NCI-H510A treated with DMSO at 0.1 percent for 48 hours (cell line): ENCODE measurements around the gene FBN2.
"Not testable (repeated sequence)": the region's sequence is repeated elsewhere in the genome, so short reads cannot be mapped to it uniquely, and the experiment has no call there.

Experiments used
- DNase-seq: peaks from one replicate; lab custom pipeline; 2025; lab: John Stamatoyannopoulos, UW

The FBN2 gene

DNA sequence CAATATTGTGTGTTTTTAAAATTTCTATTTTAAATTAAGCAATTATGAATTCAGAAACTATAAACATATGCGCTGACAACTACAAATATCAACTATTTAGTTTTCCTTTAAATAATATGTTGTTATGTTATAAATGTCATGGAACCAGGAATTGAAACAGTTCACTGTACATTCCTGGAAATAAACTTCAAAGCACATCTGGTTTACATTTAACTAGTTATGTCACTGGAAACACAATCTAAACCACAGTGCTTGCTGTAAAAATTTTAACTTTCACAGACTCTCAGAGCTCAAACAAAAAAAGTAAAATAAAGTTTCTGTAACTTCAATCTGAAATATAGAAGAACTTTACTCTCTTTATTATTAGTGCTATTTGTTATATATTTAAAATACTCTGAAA lies 179.2 kb downstream of the FBN2 start:
- no peak for DNase-seq

DNA sequence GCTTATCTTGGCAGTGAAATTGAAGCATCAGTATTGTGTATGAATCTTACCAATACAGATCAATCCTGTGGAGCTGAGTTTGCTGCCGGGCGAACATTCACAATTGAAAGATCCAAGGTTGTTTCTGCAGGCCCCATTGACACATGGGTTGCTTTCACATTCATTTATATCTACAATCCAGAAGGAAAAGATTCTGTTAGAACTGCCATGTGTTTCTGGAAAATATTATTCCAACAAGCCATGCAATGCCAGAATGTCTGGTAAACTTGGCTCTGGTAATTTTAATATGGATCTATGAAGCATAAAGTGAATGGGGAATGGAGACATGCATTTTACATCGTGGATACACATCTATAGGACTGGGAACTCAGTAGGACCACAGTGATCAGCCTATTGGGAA lies 180.8 kb downstream of the FBN2 start:
- DNase-seq, result no peak

DNA sequence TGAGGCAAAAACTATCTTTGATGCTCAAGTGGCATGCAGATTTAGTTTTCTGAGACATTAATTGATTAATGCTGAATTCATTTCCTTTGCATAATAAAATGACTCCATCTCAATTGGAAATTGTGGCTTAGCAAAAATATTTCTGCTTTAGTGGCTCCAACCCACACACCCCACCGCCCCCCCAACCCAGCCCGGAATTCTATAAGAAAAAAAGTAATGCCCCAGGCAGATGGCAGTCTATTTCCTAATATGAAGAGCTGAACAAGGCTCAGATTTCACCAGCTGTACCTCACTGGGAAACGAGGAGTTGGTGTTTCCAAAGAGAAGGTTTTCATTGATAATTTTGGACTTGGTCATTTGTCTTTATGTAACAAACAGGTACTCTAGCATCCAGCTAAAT lies 182.1 kb downstream of the FBN2 start:
- peak; percentile 9 for DNase-seq

DNA sequence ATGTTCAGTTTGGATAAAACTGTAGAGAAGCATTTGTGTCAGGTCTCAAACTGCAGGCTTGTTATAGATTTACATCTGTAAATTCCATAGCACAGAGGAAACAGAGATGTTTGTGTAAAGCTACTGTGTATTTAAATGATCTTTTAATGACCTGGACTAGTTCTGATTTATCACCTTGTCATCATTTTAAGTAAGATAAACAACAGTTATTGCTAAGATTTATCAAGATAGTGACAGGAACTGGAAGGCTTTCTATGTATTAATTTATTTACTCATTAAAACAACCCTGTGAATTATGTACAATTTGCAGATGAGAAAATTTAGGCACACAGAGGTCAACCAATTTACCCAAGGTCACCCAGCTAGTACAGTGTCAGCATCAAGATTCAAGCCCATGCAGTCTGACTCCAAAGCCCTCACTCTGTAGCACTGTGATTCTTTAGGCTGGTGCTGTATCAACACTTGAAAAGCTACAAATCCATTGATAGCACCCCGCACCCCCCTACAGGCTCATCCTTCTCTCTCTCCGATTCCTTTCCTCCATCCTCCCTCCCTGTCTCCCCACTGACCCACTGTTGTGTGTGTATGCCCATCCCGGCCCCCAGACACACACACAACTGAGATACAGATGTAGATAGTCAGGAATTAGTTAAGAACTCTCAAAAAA lies 184.5 kb downstream of the FBN2 start:
- no peak for DNase-seq

DNA sequence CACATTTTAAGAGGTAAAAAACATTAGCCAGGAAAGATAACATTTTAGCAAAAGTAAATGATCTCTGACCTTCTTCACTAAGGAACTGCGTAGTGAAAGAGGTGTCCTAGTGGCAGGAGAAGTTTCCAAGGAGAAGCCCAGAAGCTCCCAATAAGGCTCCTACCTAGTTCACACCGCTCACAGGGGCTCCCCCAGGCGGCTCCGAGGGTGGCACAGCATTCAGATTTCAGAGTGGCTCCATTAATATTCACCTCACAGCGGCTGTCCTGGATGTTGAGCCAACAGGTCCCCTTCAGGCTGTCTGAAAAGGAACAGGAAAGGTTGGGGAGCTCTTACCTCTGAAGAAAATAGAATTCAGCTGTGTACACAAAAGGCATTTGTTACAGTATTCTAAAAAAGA lies 187.3 kb downstream of the FBN2 start:
- no peak for DNase-seq

DNA sequence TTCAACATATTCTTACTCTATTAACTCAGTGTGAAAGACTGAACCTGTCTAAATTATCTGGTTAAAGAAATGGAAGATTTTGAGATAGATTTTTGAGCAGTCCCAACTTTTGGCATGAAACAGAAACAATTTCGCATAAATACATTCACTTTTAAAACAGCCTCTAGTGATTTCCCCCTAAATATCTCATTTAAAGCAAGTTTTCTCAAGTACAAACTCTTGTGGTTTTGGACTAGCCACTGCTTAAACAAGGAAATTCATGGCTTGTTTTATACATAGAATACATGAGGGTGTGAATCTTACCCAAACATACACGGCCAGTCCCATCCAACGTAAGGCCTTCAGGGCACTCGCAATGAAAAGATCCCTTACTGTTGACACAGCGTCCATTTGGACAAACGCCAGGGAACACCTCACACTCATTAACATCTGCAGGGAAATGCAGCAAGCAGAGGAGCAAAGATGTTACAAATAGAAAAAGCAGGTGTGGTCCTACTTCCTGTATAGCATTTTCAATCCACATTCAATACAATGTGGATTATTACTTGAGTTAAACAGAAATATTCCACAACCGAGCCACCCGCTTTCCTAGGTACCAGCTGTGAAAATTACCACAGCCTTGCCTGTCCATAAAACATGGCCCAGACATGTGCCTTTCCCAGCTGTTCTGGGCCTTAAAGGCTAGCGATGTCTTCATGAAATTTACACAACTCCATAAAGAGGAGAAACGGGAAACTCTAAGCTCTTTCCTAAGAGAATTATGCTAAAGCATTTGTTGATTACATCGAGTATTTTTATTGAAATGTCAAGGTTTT lies 188.8 kb downstream of the FBN2 start:
- DNase-seq, result peak; percentile 67

DNA sequence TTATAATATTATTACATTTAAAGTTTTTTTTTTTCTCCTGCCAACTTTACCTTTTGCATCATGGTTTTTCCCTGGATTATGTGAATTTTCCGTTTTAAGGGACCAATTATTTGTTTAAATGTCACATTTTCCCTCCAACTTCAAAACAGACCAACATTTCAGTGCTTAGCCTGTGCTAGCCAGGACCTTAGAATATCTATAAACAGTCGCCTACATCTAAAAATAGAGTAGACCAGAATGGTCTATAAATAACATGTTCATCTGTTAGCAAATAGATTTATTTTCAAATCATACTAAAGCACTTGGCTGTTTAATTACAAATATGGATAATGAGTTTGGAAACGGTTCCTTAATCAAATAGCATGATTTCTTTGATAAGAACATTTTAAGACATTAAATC lies 192.0 kb downstream of the FBN2 start:
- no peak for DNase-seq

DNA sequence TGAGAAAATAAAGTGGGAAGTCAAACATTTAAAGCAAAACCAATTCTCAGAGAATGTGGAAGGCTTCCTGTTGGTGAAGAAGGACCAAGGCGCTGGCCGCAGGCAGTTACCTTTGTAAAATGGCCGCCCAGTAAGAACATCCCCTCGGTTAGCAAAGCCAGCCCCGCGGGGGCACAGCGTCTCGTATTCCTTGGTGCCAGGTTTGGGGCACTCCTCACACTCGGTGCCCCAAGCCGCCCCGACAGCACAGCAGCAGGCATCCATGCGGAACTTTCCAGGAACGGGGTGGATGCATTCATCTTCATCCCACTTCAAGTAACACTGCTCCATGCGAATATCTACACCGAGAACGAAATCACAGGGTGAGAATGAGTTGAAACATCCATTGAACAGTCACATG lies 192.8 kb downstream of the FBN2 start:
- no peak for DNase-seq

DNA sequence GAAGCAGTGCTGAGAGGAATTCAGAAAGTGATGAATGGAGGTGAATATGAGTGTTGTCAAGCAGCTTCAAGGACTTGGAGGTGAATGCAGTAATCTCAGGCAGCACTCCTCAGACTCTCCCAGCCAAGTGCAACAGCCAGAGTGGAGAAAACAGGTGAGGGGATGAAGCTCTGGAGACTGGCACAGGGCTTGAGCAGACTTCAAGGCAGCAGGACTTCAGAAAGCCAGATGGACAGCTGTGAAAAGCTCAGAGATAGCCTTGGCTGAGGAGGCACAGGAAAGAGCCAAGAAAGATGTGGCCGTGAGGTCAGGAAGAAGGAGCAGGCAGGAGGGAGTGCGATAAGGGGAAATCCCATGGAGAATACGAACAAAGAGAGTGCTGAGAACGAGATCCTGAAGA lies 194.9 kb downstream of the FBN2 start:
- DNase-seq, result no peak

DNA sequence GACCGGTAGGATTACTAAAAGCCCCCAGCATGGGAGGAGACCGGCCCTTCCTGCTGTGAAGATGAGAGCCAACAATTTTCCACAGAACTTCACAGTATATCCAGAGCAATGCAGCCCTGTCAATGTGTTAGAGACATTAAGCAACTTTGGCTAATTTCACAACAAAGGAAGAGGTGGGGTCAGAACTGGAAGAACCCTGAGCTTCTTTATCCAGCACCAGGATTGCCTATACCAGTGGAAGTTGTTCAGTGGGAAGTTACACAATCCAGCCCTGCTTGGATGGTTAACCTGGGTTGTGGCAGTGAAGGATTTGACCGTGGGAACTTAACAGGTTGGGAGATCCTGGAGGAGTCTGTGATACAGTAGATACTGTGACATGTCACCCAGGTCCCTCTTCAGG lies 197.0 kb downstream of the FBN2 start:
- no peak for DNase-seq

DNA sequence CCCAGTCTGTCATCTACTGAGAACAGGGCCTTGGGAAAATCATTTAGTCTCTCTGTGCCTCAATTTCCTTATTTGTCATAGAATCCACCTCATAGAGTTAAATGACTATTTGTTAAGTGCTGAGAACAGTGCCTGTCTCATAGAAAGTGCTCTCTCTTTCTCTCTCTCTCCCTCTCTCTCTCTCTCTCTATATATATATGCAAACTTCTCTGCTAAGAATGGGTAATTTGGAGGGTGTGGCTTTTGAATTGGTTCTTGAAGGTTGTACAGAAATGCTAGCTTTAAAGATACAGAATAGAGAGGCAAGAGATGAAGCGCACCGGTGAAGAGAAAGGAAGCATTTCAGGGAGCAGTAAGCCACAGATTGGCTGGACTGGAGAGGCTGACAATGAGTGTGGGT lies 197.4 kb downstream of the FBN2 start:
- no peak for DNase-seq

DNA sequence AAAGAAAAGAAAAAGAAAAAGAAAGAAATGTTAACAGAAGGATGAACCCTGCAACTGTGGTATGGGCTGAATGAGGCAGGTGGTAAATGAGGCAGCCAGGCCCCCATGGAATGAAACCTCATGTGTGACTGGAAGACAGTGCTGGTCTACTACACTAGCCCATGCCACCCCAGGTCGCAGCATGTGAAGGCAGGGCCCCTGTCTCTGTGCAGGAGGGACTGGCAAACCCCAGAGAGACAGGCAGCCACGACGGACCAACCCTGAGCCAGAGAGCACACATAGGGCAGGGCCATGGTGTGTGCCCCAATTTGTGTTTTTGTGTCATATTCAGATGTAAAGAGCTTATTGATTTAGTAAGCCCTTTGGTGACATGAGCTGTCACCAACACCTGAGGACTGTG lies 198.5 kb downstream of the FBN2 start:
- DNase-seq, result no peak

DNA sequence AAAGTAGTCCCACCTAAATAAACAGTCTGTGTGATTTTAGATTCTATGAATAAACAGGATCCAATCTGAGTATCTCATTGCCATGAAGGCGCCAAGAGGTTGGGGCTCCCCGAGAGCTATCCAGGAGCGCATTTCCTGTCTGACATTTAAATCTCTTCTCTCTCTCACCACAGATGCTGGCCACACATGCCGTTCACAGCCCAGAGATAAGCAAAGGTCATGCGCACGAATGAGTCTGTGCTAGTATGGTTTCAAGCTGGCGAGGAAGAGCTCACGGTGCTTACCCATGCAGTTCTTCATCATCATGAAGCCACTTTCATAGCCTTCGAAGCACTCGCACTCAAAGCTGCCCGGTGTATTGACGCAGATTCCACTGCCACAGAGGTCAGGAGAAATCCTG lies 199.4 kb downstream of the FBN2 start:
- DNase-seq, result no peak

DNA sequence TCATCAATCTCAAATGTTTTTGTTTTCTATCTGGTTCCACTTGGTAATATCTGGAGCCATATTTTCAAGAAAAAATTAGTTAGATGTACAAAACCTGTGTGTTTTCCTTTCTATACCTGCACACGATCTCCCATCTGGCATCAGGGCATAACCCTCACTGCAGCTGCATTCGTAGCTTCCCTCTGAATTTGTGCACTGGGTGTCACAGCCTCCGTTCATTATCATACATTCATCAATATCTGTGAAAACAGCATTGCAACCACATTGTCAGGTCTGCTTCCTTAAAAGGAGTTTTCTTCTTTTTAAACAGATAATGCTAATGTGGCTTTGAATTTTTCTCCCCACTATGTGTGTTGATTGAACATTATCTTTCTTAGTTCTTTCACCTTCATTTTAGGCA lies 202.7 kb downstream of the FBN2 start:
- no peak for DNase-seq

DNA sequence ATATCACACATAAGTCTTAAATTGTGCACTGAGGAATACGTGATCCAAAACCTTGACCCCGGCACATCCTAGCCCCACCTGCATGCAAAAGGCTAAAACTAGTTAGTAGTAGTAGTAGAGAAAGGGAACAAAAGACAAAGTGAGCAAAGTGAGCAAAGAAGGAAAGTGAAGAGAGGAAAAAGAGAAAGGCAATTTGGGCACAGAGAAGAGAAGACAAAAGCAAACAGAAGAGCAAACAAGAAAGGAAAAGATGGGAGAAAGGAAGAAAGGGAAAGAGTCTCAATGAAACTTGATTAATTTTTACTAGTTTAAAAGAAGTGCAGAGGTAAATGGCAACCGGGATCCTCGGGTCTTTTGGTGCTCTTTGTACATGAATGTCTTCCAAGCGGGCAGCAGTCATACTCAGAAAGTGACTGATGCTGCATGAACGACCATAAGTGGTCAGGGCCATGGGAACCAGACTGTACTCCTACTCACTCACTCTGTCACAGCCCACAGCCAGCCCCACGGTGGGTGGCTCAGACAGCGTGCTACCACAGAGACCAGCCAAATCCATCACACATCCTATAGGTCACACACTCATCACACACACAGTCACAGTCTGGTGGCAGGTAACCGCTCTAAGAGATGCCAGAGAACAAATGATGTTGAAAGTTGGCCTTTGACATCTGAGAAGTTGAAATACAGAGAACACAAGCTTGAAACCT lies 203.9 kb downstream of the FBN2 start:
- DNase-seq, result no peak

DNA sequence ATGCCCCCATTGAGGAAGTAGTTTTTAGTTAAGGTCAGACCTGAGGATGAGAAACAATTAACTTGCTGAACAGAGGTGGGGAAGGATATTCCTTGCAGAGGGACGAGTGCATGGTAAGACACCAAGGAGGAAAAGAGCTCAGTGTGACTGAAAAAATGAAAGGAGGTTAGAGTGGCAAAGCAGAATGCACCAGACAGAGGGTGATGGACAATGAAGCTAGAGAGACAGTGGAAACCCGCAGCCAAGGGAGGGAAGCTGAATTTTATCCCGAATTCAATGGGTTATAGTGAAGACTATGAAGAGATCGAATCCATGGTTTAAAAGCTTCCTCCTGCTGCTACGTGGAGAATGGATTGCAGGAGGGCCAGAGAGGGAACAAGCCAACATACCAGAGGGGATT lies 206.8 kb downstream of the FBN2 start:
- no peak for DNase-seq

DNA sequence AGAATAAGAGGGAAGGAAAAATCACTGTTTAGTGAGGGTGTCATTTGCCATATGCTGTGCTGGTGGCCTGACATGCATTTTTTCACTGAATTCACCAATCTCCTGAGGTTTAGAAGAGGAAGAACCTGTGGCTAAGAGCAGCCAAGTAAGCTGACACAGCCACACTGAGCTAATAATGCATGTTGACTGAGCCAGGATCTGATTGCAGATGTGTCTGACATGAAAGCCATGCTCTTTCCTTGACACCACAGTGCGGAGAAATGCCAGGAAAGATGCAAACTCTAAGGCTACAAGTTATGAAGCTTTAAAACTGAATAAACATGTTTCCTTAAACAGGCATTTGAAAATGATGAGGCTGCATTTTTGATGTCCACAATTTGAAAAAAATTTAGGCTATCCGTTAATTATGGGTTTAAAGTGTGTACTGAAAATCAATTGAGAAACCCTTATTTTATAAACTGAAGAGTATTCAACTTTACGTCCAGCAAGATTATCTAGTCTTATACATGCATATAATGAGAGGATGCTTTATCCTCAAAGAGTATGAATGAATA lies 208.6 kb downstream of the FBN2 start:
- DNase-seq, result no peak

DNA sequence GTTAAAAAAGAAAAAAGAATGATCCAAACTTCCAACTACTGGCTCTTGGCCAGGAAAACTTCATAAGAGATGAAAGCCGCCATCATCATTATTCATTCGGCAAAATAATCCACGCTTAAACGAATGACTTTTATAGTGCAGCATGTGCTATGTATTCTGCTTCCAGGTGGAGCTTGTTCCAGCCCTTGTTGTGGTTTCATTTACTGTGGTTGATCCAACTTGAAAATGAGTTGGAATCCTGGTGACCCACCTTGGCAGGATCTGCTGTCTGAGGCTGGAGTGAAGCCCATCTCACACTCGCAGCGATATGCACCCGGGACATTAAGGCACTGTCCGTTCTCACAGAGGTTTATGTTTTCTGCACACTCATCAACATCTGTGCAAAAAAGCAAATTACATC lies 209.6 kb downstream of the FBN2 start:
- no peak for DNase-seq

DNA sequence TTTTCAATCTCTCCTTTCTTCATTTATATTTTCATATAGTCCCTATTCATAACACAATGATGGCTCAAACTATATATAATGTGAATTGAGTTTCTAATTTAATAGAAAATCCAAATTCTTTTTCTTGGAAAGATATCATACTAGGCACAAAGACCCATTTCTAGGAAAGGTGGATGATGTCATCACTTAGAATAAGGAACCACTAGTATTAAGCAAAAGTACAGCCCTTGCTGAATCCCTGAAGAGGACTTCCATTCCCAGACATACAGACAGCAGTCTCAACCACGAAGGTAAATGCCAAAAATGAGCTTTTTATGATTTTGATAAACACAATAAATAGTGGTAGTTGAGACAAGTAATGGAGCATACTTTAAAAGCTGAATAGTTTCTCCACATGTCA lies 210.0 kb downstream of the FBN2 start:
- DNase-seq, result no peak

DNA sequence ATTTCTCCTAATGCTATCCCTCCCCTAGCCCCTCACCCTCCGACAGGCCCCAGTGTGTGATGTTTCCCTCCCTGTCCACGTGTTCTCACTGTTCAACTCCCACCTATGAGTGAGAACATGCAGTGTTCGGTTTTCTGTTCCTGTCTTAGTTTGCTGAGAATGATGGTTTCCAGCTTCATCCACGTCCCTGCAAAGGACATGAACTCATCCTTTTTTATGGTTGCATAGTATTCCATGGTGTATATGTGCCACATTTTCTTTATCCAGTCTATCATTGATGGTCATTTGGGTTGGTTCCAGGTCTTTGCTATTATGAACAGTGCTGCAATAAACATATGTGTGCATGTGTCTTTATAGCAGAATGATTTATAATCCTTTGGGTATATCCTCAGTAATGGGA lies 216.6 kb downstream of the FBN2 start:
- not testable (repeated sequence) for DNase-seq

DNA sequence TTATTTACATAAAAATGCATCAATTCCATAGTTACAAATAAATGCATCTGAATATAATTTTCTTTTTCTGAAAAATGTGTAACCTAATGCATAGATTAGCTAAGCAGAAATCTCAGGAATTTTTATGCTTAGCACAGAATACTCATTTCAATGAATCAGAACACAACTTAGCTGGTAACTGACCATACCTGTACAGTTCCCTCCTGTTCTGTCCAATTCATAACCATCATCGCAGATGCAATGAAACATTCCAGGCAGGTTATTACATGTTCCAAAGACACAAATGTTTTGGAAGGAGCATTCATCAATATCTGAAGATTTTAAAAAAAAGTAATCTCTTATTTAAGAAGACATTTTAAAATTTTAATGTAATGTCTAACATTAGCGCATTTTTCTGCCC lies 219.4 kb downstream of the FBN2 start:
- no peak for DNase-seq

DNA sequence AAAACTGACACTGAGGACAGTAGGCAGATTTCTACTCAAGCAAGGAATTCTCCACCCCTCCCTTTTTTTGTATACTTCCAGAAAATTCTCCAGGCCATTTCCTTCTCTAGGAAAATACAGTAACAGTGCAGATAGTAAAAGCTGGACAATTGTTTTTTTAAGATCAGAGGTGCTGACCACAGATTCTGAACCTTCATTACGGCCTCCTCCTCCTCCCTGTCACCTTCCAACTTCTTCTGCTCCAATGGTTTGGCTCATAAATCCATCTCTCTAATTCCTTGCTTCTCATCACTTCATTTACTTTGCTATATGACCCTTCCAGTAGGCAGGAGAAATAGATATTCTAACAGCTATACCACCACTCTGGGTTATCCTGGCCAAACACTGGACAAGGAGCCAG lies 220.6 kb downstream of the FBN2 start:
- DNase-seq, result no peak

DNA sequence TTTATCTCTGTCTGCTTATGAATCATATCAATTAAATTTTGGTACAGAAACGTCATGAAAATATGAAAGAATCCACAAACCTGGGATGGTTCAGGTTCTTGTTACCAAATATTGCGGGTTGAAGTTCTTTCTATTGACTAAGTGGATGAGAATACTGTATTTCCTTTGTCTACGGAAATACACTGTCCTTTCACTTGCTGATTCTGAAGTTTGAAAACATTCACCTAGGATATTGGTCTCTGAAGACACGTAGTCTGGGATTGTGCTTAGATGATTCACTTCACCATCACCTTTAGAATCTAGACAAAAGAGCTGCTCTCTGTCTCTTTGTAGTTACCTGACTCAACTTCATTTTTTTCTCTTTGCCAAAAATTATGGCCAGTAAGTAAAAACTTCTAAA lies 222.4 kb downstream of the FBN2 start:
- no peak for DNase-seq
